GM19025 (cell line): ENCODE data around the gene SHROOM2.
A peak's percentile ranks its signal among the peaks of the same experiment; 100 is the strongest.

Experiments used
- ATAC-seq: cut with Tn5 transposase; IDR thresholded peaks from one replicate; pipeline ENCODE4 v1.9.1; 2021; ENCODE audit warnings: mild to moderate bottlenecking, low read depth, moderate library complexity; ENCODE audit not compliant: unreplicated experiment

Gene SHROOM2

DNA sequence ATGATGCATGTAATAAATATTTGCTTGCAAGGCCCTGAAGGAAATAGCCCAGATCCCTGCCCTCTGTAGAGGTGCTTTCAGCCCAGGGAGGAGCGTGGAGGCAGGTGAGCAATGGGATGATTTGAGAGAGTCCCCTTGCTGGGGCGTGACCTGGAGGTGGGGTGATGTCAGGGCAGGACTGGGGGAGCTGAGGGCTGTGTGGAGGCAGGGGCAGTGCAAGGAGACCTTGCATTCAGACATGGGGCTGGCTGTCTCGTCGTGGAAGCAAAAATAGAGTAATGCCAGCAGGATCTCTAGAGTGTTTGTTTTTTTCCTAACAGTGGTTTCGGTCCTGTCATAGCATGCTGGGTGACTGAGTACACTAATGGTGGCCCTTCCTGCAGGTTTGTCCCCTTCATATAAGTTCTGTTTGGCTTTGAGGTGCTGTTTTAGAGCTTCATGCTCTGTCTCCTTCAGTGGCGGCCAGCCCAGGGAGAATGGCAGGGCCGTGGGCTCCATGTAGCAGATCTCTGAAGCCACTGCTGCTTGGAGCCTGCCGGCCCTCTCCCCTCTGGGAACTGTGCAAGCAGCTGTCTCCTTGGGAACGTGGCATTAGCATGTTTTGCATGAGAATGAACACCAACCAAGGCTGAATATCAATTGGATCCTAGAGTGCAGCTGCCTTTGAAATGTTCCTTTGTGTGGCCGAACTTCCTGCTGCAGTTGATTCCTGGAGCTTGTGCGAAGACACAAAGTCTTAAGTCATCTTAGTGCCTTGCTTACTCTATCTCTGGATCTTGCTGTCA lies 141.7 kb downstream of the SHROOM2 start:
- ATAC-seq = no peak

DNA sequence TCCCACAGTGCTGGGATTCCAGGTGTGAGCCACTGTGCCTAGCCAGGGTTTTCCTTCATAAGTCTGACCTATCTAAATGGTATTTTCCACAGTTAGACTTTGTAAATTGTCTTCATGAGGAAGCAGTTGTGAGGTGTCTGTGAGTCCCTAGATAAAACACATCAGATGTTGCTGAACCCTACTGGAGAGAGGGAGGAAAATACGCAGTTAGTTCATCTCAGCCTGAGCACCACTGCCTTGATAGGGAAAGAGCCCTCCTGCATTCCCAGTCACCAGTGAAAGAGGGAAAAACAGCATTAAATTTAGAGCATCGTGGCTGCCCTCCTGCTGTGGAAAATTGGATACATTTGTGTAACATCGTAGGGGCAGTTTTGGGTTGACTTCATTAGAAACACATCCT lies 149.2 kb downstream of the SHROOM2 start:
- ATAC-seq = no peak

DNA sequence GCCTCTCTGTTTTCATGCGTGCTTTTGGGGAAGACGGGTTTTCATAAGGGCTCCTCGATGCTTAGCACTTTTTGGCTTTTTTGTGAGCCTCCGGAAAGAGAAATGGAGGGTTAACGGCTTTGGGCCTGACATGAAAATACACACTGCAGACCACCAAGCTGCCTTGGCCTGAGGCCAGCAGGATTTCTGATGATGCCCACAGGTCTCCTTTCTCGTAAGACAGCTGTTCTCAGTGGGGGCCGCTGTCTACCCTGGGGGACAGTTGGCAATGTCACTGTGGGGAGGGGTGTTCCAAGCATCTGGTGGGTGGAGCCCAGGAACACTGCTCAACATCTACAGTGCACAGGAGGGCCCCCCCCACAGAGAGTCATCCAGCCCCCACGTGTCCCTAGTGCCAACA lies 151.5 kb downstream of the SHROOM2 start:
- no peak for ATAC-seq

DNA sequence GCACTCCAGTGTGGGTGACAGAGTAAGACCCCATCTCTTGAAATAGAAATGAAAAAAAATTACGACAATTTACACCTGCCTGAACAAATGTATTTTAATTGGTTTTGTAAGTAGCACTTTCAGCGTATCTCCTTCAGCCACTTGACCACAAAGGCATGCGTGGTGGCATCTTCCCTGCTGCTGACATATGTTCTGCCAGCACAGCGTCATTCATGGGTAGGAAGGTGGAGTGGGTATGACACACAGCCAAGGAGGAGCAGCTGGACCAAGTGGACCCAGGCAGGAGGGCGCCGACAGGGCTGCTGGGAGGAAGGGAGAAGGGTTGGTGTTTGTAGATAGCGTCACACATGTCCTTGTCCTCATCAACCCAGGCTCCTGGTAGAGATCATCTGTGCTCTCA lies 152.3 kb downstream of the SHROOM2 start:
- no peak for ATAC-seq

DNA sequence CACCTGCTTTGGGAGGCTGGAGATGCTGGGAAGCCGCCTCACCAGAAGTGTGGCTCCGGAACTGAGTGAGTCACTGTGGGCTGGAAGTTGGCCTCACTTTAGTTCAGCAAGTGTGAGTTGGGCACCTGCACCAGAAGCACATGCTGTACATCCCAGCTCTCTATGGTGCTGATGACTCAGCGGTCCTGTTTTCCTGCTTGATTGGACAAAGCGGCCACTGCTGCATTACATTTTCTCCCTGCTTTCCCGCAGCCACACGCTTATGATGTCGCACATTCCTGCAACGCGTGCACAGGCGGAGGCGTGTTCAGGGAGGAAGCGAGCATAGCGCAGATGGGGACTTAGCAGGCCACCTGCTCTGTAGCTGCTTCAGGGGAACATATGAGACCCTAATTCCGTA lies 154.2 kb downstream of the SHROOM2 start:
- ATAC-seq = no peak

DNA sequence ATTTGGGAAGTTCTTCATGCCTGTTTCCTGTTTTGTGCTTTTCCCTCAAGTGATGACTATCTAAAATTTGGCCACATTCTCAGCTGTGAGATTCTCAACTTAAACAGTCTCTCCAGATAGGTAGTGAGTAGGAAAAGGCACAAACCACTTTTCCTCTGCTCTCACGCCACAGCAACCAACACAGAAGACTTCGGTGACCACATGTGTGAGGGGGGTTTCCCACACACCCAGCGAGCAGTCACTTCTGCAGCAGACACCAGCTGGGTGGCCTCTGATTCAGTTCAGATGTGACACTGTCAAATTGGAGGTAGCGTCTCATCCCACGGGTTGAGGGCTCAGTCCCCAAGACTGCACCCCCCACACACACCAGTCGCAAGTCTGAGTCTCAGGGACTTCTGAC lies 155.9 kb downstream of the SHROOM2 start:
- peak; percentile 94 for ATAC-seq

DNA sequence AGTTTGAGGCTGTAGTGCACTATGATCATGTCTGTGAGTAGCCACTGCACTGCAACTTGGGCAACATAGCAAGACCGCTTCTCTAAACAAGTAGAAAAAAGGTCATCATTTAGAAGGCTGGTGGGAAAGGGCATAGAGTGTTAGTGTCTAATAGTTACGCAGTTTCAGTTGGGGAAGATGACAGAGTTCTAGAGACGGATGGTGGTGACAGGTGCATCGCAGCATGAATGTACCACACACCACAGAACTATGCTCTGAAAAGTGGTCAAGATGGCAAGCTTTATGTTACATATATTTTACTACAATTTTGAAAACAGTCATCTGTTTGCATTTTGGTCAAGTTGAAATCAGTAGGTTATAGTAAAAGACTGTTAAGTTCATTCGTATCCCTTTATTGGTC lies 157.2 kb downstream of the SHROOM2 start:
- no peak for ATAC-seq

DNA sequence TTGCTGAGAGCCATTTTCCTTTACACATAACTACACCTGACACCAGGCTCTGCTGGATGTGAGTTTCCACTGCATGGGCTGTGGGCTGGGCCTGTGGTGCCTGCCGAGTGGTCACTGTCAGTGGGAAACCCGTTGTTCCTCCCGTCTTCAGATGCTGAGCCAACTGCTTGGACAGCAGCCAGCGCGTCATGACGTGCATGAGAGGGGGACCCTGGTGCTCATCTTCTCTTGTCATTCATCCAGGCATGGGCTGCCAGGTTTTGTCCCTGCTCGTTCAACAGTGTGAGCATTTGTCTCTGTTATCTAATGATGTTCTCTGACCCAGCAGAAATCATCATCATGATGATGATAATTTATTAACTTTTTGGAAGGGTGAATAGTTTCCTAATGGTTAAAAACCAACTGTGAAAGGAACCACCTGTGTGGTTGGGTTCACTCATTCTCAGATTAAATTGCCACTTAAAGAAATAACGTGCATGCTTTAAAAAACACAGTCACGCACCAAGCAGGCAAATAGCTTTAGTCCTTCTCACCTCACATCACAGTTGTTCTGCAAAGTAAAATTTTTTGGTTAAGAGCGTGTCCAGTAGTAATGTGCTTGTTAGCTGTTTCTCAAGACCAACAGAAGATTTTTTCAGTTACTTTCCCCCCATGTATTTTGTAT lies 161.0 kb downstream of the SHROOM2 start:
- no peak for ATAC-seq

DNA sequence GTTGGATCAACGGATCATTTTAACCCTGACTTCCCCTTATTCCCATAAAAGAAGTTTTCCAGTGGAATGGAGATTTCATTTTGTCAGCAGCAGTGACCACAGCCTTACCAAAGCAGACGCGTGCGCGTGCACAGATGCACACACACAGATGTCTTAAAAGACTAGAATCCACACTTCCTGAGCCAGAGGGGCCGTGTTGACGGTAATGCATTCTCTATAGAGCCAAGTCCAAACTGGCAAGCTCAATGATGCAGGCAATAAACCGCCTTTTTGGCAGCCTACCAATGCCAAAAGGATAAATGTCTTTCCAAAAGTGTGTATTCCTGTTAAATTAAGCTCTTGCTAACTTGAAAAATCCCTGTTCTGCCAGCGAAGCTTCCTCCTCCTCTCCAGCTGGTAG lies 162.2 kb downstream of the SHROOM2 start:
- ATAC-seq = no peak

DNA sequence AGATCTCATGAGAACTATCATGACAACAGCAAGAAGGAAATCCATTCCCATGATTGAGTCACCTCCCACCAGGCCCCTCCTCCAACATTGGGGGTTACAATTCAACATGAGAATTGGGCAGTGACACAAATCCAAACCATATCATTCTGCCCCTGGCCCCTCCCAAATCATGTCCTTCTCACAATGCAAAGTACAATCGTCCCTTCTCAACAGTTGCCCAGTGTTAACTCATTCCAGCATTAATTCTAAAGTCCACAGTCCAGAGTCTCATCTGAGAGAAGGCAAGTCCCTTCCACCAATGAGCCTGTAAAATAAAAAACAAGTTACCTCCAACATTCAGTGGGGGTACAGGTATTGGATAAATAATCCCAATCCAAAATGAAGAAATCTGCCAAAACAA lies 166.1 kb downstream of the SHROOM2 start:
- no peak for ATAC-seq

DNA sequence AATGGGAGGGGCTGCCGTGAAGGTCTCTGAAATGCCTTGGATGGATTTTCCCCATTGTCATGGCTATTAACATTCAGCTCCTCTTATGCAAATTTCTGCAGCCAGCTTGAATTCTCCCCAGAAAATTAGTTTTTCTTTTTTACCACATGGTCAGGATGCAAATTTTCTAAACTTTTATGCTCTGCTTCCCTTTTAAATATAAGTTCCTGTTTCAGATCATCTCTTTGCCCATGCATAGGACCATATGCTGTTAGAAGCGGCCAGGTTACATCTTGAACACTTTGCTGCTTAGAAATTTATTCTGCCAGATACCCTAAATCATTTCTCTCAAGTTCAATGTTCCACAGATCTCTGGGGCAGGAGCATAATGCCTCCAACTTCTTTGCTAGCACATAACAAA lies 167.2 kb downstream of the SHROOM2 start:
- ATAC-seq = no peak

DNA sequence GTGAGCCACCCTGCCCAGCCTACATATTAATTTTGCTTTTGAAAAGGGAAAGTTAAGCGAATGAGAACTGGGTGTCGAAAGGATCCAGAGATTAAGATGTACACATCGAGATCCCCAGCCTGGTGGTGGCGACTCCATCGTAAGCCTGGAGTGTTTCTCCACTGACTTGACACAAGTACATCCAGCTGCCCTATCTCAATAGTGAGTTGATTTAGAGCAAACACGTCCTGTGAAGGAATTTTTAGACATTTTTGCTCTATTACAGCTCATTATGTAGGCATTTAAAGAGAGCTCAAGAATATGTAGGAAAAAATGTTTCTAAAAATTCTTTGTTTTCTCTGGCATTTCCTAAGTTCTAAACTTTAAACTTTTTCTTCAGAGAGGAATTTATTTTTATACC lies 169.3 kb downstream of the SHROOM2 start:
- ATAC-seq = no peak

DNA sequence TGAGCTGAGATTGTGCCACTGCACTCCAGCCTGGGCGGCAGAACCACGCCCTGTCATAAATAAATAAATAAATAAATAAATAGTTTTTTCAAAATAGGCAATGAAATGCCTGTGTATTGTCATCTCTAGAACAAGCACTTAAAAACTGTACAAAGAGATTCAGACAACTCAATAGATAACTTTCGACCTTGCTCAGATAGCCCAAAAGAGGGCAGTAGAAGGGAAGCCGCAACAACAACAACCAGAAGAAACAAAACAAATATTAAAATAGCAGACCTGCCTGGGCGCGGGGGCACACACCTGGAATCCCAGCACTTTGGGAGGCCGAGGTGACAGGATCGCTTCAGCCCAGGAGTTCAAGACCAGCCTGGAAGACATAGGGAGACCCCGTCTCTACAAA lies 171.5 kb downstream of the SHROOM2 start:
- no peak for ATAC-seq

DNA sequence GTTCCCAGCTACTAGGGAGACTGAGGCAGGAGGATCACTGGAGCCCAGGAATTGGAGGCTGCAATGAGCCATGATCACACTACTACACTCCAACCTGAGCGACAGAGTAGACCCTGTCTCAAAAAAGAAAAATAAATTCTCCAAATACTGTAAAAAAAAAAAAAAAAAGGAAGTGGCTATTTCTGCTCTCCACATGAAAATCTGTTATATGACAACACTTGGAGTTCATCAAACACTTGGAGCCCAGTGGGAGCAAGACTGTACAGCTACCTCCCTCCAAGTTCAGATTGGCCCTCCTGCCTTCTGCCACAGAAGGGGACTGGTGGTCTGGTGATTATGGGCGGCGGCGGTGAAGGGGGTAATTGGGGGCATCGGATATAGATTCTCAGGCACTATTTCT lies 172.0 kb downstream of the SHROOM2 start:
- ATAC-seq = no peak

DNA sequence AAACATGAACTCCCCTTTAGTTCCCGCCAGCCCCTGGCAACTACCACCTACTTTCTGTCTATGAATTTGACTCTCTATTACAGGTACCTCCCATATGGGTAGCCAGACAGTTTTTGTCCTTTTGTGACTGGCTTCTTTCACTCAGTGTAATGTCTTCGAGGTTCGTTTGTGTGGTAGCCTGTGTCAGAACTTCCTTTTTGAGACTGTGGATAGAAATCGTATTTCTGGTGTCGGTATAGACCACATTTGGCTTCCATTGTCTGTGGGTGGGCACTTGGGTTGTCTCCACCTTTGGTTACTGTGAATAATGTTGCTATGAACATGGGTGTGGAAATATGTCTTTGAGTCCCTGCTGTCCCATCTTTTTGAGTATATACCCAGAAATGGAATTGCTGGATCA lies 175.5 kb downstream of the SHROOM2 start:
- no peak for ATAC-seq

DNA sequence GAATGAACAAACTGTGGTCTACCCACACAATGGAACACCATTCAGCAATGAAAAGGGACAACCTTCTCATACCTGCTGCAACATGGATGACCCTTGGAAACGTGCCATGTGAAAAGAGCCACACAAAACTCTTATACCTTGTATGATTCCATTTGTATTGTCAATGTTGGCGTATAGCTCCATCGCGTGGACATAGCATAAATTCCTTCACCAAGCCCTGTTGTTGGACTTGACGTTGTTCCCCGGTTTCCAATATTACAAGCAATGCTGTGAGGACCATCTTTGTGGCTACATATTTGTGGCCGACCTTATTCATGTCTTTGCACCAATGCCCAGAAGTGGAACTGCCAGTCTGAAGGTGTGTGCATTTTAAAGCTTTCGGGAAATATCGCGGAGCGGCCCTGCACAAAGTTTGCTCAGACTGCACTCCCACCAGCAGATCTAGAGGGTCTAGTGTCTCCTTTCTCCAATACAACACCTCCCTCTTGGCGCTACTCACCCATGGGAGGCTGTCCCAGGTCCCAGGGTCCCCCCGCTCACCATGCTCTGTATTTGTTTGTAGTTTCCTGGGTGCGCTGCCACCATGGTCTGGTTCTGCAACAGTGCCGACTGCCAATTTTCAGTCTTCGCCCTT lies 180.7 kb downstream of the SHROOM2 start, which contains the start of gene CLDN34:
Gene CLDN34, plus strand, starts transcription at position 584 of the 634 bp plus-strand sequence. Its CDS starts 0 bp downstream, at position 584.
- no peak for ATAC-seq

DNA sequence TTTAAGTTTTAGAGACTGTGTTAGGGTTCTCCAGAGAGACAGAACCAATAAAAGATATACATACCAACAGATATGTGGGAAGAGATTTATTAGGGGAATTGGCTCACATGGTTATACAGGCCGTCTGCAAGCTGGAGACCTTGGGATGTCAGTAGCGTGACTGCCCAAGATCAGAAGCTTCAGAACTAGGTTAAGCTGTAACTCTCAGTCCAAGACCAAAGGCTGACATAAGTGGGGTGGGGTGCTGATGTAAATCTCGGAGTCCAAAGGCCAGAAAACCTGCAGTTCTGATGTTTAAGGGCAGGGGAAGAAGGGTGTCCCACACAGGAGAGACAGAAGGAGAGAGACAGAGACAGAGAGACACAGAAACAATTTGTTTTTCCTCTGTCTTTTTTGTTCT lies 191.4 kb downstream of the SHROOM2 start:
- no peak for ATAC-seq

DNA sequence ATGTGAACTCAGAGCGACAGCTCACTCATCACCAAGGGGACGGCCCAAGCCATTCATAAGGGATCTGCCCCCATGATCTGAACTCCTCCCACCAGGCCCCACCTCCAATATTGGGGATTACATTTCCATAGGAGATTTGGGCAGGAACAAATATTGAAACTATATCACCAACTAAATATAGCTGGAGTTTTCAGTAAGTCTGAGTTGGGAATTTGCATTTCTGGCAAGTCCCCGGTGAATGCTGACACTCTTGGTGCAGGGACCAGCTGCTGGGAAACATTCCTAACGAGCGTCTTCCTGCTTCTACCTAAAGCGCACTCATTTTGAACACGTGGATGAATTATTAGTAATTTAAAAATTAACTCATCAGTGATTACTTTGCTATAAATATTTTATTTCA lies 194.2 kb downstream of the SHROOM2 start:
- ATAC-seq = no peak

DNA sequence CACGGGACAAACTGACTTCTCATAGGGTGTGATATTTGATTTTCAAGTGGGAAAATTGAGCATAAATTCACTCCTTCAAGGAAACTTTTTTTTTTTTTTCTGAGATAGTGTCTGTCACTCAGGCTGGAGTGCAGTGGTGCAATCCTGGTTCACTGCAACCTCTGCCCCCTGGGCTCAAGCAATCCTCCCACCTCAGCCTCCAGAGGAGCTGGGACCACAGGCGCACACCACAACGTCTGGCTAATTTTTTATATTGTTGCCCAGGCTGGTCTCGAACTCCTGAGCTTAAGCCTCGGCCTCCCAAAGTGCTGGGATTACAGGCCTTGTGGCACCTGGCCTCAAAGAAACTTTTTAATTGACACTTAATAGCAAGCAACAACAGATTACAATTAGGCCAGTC lies 194.7 kb downstream of the SHROOM2 start:
- ATAC-seq = no peak

DNA sequence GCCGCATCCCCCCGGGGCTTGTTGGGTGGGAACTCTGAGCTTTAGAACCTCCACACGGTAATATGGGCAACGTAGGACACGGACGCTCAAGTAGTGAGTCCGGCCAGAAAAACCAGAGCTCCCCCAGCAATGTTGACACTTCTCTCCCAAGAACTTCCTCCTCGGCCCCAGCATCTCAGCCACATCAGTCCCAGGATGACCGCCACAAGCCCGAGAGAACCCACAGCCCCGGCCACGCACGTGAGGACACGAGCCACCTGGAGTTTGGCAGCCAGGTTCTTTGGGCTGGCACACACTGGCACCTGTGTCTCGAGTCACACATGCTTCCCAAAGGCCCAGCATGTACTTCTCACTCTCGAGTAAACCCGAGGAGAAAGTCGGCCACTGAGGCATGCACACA lies 197.2 kb downstream of the SHROOM2 start:
- ATAC-seq = no peak

DNA sequence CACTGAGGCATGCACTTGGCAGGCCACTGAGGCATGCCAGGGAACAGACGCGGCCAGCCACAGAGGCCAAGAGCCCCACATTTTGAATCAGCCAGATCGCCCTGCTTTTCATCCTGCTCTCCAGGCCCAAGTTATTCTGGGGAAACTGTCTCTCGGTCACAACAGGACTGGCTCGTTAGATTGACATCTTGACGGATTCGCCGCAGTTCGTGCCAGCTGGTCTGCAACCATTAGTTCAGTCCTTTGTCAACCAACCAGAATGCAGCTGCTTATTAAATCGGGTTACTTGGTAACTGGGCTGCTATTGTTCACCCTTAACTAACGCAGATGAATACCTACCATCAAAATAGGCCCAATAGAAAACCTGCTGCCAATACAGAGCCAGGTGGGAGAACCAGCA lies 197.6 kb downstream of the SHROOM2 start:
- ATAC-seq = no peak

DNA sequence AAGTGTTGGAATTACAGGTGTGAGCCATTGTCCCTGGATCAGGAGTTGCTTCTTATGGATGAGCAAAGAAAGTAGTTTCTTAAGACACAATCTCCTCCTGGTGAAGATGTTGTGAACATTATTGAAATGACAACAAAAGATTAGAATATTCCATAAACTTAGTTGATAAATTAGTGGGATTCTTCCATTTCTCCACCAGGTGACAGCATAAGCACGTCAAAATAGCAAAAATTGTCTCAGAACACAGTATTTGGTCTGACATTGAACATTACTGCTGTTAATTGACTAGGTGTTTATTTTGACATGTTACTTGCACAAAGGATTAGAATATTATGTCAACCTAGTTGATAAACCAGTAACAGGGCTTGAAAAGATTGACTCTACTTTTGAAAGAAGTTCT lies 202.5 kb downstream of the SHROOM2 start:
- no peak for ATAC-seq
